GM12872 (cell line): ENCODE data around the gene OR1J1.

Experiments used
- TF ChIP-seq, protein P1 (sequence below): IDR thresholded peaks from 3 replicates; pipeline ENCODE4 v1.5.1; 2011; ENCODE audit warnings: low read depth, mild to moderate bottlenecking, low read length, moderate library complexity; ENCODE audit not compliant: insufficient read depth

The OR1J1 gene

DNA sequence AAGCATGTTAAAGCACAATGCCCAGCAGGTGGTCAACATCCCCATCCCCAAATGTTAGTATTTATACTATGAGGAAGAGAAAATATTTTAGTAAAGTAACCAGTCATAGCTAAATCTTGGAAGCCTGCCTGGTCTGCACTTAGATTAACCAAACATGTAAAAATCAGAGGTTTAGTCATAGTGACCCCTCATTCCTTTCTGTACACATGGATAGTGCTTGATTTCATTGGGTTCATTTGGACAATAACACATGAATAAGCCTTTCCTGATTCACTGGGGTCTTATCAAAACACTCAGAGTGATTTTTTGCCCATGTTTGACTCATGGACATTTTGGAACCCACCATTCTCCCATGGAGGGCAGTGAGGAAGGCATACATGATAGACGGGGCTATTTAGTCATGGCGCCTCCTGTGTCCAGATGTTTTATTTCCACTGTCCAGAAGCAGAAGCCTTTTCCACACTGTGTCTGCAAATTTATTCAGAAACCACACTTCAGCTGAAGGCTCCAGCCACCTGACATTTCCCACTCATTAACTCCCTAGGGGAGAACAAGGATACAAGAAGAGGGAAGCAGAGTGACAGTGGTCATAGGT is 32.5 kb downstream of the OR1J1 start:
- TF ChIP-seq, protein P1, sequence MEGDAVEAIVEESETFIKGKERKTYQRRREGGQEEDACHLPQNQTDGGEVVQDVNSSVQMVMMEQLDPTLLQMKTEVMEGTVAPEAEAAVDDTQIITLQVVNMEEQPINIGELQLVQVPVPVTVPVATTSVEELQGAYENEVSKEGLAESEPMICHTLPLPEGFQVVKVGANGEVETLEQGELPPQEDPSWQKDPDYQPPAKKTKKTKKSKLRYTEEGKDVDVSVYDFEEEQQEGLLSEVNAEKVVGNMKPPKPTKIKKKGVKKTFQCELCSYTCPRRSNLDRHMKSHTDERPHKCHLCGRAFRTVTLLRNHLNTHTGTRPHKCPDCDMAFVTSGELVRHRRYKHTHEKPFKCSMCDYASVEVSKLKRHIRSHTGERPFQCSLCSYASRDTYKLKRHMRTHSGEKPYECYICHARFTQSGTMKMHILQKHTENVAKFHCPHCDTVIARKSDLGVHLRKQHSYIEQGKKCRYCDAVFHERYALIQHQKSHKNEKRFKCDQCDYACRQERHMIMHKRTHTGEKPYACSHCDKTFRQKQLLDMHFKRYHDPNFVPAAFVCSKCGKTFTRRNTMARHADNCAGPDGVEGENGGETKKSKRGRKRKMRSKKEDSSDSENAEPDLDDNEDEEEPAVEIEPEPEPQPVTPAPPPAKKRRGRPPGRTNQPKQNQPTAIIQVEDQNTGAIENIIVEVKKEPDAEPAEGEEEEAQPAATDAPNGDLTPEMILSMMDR, result no peak

DNA sequence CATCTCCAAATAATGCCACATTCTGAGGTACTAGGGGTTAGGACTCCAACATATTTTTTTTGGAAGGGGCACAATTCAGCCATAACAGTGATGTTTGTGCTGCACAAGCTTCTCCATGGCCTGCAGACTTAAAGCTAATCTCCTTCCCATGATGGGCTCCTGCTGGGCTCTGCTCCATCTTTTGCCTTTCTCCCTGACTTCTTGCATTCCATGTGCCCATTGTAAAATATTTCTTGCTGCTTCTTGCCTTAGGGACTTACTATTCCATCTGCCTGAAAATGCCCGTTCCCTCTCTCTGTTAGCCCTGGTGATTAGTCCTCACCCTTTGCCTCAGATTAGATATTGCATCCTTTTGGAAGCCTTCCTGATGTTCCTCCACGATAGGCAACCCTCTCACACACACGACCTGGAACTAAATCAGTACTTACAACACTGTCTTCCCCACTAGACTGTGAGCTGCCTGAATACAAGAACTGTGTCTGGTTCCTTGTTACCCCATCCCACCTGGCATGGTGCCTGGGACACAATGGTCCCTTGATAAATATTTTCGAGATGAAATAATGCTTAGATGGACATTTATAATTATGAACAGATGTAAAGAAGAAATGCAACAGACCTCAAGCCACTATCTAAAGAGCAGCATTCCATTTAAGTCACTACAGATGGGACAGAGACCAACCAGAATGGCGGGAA is 33.5 kb downstream of the OR1J1 start:
- TF ChIP-seq, protein P1, result no peak

DNA sequence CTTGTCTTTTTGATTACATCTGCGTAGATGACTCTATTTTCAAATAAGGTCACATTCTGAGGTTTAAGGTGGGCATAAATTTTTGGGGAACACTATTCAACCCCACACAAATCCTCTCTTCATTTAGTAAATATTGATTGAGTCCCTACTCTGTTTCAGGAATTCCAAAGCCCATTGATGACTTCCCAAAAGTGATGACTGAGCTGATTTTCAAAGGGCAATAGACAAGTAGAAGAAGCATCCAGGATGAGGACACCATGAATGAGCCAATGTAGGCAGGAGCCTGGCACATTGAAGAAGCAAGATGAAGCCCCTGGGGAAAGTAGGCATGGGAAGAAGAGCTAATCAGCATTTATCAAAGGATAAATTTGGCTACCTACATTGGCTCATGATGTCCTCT is 35.2 kb downstream of the OR1J1 start:
- TF ChIP-seq, protein P1, result no peak
